GM23338 (cell line): ENCODE measurements around the gene SMURF2. TPM values are rescaled to one million over a fixed set of nuclear protein-coding genes. Genes with fewer than 3 reads are reported as not detected.

Experiments
- ATAC-seq: fragments of 200-7000 bp; cut with Tn5 transposase; 3 replicates; pipeline ENCODE4 v1.9.1; 2020
- DNase-seq: peaks from one replicate; pipeline ENCODE4 v3.0.0-alpha.2; 2015; ENCODE audit warnings: low spot score
- H2AFZ ChIP-seq: fragments of 200-600 bp; sonication (generic); 2 replicates; pipeline ENCODE4 v1.8.0; 2016; ENCODE audit warnings: antibody characterized with exemption, mild to moderate bottlenecking, moderate library complexity
- H3F3A ChIP-seq: fragments of 200-600 bp; sonication (generic); replicated peaks from 2 replicates; pipeline ENCODE4 v1.8.0; 2017; ENCODE audit warnings: antibody characterized with exemption, mixed run types, low read depth
- H3K27ac ChIP-seq: fragments of 200-600 bp; sonication (generic); 2 replicates; pipeline ENCODE4 v1.6.1; 2016; ENCODE audit warnings: low read depth
- H3K27me3 ChIP-seq: fragments of 200-600 bp; sonication (generic); 2 replicates; pipeline ENCODE4 v1.8.0; 2016; ENCODE audit warnings: mild to moderate bottlenecking, mixed run types, moderate library complexity; ENCODE audit not compliant: insufficient read depth
- H3K36me3 ChIP-seq: fragments of 200-600 bp; sonication (generic); 2 replicates; pipeline ENCODE4 v1.8.0; 2016; ENCODE audit warnings: mild to moderate bottlenecking; ENCODE audit not compliant: insufficient read depth
- H3K4me1 ChIP-seq: fragments of 200-600 bp; sonication (generic); 2 replicates; pipeline ENCODE4 v1.8.0; 2016; ENCODE audit warnings: mild to moderate bottlenecking, moderate library complexity; ENCODE audit not compliant: insufficient read depth
- H3K4me2 ChIP-seq: fragments of 200-600 bp; sonication (generic); 2 replicates; pipeline ENCODE4 v1.7.1; 2017; ENCODE audit warnings: mixed run types
- H3K4me3 ChIP-seq: fragments of 200-600 bp; sonication (generic); 2 replicates; pipeline ENCODE4 v1.6.1; 2016; ENCODE audit warnings: mixed run types
- H3K79me2 ChIP-seq: fragments of 200-600 bp; sonication (generic); replicated peaks from 2 replicates; pipeline ENCODE4 v1.8.0; 2017; ENCODE audit warnings: mild to moderate bottlenecking; ENCODE audit not compliant: insufficient read depth
- H3K9me2 ChIP-seq: fragments of 200-600 bp; sonication (generic); 2 replicates; pipeline ENCODE4 v1.8.0; 2017; ENCODE audit not compliant: insufficient read depth
- H4K20me1 ChIP-seq: fragments of 200-600 bp; sonication (generic); replicated peaks from 2 replicates; pipeline ENCODE4 v1.8.0; 2017; ENCODE audit warnings: mild to moderate bottlenecking; ENCODE audit not compliant: insufficient read depth
- H3K27ac Mint-ChIP-seq: 2 replicates; pipeline ENCODE4 v1.8.0; 2020; ENCODE audit warnings: inconsistent platforms, mild to moderate bottlenecking, moderate library complexity, mixed read lengths
- H3K27me3 Mint-ChIP-seq: 3 replicates; pipeline ENCODE4 v1.8.0; 2022; ENCODE audit warnings: low read depth, mild to moderate bottlenecking, moderate library complexity, mixed read lengths, inconsistent platforms; ENCODE audit not compliant: insufficient read depth, poor library complexity
- H3K36me3 Mint-ChIP-seq: 3 replicates; pipeline ENCODE4 v1.8.0; 2021; ENCODE audit warnings: low read depth, mild to moderate bottlenecking, inconsistent platforms, moderate library complexity, mixed read lengths
- H3K4me1 Mint-ChIP-seq: 3 replicates; pipeline ENCODE4 v1.8.0; 2020; ENCODE audit warnings: mild to moderate bottlenecking, inconsistent platforms, mixed read lengths
- H3K4me3 Mint-ChIP-seq: 3 replicates; pipeline ENCODE4 v1.8.0; 2021; ENCODE audit warnings: moderate library complexity, mild to moderate bottlenecking, inconsistent platforms, mixed read lengths
- H3K9me3 Mint-ChIP-seq: 3 replicates; pipeline ENCODE4 v1.8.0; 2020; ENCODE audit warnings: moderate library complexity, mild to moderate bottlenecking, inconsistent platforms, mixed read lengths
- EZH2 ChIP-seq: fragments of 200-600 bp; sonication (generic); IDR thresholded peaks from one replicate; pipeline ENCODE4 v1.8.0; 2017; ENCODE audit warnings: antibody characterized with exemption, mild to moderate bottlenecking, low read depth; ENCODE audit not compliant: unreplicated experiment
- EZH2phosphoT487 ChIP-seq: fragments of 200-600 bp; sonication (generic); IDR thresholded peaks from one replicate; pipeline ENCODE4 v1.8.1; 2018; ENCODE audit warnings: antibody characterized with exemption; ENCODE audit not compliant: unreplicated experiment
- JUNB ChIP-seq: IDR thresholded peaks from one replicate; pipeline ENCODE4 v1.6.1; 2016; ENCODE audit warnings: antibody characterized with exemption; ENCODE audit not compliant: unreplicated experiment
- POLR2AphosphoS5 ChIP-seq: IDR thresholded peaks from 2 replicates; pipeline ENCODE4 v1.6.1; 2016; ENCODE audit warnings: antibody characterized with exemption, low read depth
- REST ChIP-seq: IDR thresholded peaks from one replicate; pipeline ENCODE4 v1.6.1; 2018; ENCODE audit warnings: antibody characterized with exemption; ENCODE audit not compliant: unreplicated experiment
- STAT1 ChIP-seq: IDR thresholded peaks from one replicate; pipeline ENCODE4 v1.6.1; 2016; ENCODE audit warnings: antibody characterized with exemption; ENCODE audit not compliant: unreplicated experiment
- polyA plus RNA-seq: library from polyadenylated mRNA; unstranded; fragments of >200 nt; fragmentation: Nextera tagmentation; extraction: Ambion mirVana; gene quantifications from 2 replicates; pipeline ENCODE4 v1.2.1, GENCODE V29; 2016
- total RNA-seq: library from RNA; depleted of rRNA; stranded (reverse); fragments of >200 nt; shearing (Covaris generic); gene quantifications from 2 replicates; pipeline ENCODE4 v1.2.3, GENCODE V29; 2014
- TF ChIP-seq, protein P1 (sequence below): fragments of 250-450 bp; sonication (Bioruptor Pico); IDR thresholded peaks from 2 replicates; pipeline ENCODE4 v1.5.0; 2020; ENCODE audit warnings: mild to moderate bottlenecking, moderate library complexity

Gene SMURF2
- total and polyA plus RNA-seq, 2 experiments from 2014 or later = 12.1 to 29.6 TPM

GRCh38 chr17:64575431-64575830 is 86.7 kb downstream of the SMURF2 start (continued):
- TF ChIP-seq REST = no peak
- TF ChIP-seq POLR2AphosphoS5 = no peak
- no peak for TF ChIP-seq EZH2
- no peak for TF ChIP-seq STAT1
- no peak for TF ChIP-seq JUNB
- no peak for TF ChIP-seq EZH2phosphoT487

GRCh38 chr17:64574646-64575045 is 87.5 kb downstream of the SMURF2 start:
- no peak overlapping the region for H3K4me3 ChIP-seq
- H3K4me2 ChIP-seq = no peak overlapping the region
- no peak overlapping the region for H2AFZ ChIP-seq
- no peaks in the 10 kb centered on the region for H3K79me2 ChIP-seq
- no peaks in the 10 kb centered on the region for H3K27me3 ChIP-seq
- H3K9me3 Mint-ChIP-seq = no peaks in the 10 kb centered on the region
- no peak overlapping the region for H3K4me3 Mint-ChIP-seq
- no peaks in the 10 kb centered on the region for H3K27me3 Mint-ChIP-seq
- H3K9me2 ChIP-seq = no peaks in the 10 kb centered on the region
- H3K27ac ChIP-seq = no peak overlapping the region
- TF ChIP-seq, protein P1, sequence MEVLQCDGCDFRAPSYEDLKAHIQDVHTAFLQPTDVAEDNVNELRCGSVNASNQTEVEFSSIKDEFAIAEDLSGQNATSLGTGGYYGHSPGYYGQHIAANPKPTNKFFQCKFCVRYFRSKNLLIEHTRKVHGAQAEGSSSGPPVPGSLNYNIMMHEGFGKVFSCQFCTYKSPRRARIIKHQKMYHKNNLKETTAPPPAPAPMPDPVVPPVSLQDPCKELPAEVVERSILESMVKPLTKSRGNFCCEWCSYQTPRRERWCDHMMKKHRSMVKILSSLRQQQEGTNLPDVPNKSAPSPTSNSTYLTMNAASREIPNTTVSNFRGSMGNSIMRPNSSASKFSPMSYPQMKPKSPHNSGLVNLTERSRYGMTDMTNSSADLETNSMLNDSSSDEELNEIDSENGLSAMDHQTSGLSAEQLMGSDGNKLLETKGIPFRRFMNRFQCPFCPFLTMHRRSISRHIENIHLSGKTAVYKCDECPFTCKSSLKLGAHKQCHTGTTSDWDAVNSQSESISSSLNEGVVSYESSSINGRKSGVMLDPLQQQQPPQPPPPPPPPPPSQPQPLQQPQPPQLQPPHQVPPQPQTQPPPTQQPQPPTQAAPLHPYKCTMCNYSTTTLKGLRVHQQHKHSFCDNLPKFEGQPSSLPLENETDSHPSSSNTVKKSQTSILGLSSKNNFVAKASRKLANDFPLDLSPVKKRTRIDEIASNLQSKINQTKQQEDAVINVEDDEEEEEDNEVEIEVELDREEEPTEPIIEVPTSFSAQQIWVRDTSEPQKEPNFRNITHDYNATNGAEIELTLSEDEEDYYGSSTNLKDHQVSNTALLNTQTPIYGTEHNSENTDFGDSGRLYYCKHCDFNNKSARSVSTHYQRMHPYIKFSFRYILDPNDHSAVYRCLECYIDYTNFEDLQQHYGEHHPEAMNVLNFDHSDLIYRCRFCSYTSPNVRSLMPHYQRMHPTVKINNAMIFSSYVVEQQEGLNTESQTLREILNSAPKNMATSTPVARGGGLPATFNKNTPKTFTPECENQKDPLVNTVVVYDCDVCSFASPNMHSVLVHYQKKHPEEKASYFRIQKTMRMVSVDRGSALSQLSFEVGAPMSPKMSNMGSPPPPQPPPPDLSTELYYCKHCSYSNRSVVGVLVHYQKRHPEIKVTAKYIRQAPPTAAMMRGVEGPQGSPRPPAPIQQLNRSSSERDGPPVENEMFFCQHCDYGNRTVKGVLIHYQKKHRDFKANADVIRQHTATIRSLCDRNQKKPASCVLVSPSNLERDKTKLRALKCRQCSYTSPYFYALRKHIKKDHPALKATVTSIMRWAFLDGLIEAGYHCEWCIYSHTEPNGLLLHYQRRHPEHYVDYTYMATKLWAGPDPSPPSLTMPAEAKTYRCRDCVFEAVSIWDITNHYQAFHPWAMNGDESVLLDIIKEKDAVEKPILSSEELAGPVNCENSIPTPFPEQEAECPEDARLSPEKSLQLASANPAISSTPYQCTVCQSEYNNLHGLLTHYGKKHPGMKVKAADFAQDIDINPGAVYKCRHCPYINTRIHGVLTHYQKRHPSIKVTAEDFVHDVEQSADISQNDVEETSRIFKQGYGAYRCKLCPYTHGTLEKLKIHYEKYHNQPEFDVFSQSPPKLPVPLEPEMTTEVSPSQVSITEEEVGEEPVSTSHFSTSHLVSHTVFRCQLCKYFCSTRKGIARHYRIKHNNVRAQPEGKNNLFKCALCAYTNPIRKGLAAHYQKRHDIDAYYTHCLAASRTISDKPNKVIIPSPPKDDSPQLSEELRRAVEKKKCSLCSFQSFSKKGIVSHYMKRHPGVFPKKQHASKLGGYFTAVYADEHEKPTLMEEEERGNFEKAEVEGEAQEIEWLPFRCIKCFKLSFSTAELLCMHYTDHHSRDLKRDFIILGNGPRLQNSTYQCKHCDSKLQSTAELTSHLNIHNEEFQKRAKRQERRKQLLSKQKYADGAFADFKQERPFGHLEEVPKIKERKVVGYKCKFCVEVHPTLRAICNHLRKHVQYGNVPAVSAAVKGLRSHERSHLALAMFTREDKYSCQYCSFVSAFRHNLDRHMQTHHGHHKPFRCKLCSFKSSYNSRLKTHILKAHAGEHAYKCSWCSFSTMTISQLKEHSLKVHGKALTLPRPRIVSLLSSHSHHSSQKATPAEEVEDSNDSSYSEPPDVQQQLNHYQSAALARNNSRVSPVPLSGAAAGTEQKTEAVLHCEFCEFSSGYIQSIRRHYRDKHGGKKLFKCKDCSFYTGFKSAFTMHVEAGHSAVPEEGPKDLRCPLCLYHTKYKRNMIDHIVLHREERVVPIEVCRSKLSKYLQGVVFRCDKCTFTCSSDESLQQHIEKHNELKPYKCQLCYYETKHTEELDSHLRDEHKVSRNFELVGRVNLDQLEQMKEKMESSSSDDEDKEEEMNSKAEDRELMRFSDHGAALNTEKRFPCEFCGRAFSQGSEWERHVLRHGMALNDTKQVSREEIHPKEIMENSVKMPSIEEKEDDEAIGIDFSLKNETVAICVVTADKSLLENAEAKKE = no peak
- H3K27ac Mint-ChIP-seq = no peak overlapping the region
- H4K20me1 ChIP-seq = no peaks in the 10 kb centered on the region; the same call in 1 of the 2 replicates
- ATAC-seq = no peak
- no peak for DNase-seq
- H3K36me3 Mint-ChIP-seq = peaks cover 24% of the 10 kb centered on the region; the same call in 2 of the 3 replicates
- H3K36me3 ChIP-seq = 0 out of 2 replicates have a peak, but pooled peaks cover 7% of the 10 kb centered on the region
- no peaks in the 10 kb centered on the region; the same call in 2 of the 3 replicates for H3K4me1 Mint-ChIP-seq
- no peaks in the 10 kb centered on the region for H3K4me1 ChIP-seq
- no peaks in the 10 kb centered on the region for H3F3A ChIP-seq
